Choroid plexus epithelial cell (primary cell): ENCODE measurements around the gene DUT.

Source experiments
- DNase-seq: peaks from one replicate; pipeline ENCODE4 v3.0.0-alpha.2; 2010; ENCODE audit warnings: low read depth
- H3K4me3 ChIP-seq: 2 replicates; pipeline ENCODE4 v1.5.1; 2011; ENCODE audit warnings: low read depth, mild to moderate bottlenecking, control low read depth, low read length, moderate library complexity
- TF ChIP-seq, protein P1 (sequence below): conservative IDR thresholded peaks from 2 replicates; pipeline ENCODE4 v1.5.1; 2011; ENCODE audit warnings: low read depth, mild to moderate bottlenecking, control low read depth, inconsistent platforms, low read length, moderate library complexity

Gene DUT

DNA sequence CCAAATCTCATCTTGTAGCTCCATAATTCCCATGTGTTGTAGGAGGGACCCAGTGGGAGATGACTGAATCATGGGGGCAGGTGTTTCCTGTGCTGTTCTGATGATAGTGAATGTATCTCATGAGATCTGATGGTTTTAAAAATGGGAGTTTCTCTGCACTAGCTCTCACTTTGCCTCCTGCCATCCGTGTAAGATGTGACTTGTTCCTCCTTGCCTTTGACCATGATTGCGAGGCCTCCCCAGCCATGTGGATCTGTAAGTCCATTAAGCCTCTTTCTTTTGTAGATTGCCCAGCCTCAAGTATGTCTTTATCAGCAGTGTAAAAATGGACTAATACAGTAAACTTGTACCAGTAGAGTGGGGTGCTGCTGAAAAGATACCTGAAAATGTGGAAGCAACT, 44.5 kb downstream of the DUT start:
- DNase-seq: no peak
- TF ChIP-seq, protein P1, sequence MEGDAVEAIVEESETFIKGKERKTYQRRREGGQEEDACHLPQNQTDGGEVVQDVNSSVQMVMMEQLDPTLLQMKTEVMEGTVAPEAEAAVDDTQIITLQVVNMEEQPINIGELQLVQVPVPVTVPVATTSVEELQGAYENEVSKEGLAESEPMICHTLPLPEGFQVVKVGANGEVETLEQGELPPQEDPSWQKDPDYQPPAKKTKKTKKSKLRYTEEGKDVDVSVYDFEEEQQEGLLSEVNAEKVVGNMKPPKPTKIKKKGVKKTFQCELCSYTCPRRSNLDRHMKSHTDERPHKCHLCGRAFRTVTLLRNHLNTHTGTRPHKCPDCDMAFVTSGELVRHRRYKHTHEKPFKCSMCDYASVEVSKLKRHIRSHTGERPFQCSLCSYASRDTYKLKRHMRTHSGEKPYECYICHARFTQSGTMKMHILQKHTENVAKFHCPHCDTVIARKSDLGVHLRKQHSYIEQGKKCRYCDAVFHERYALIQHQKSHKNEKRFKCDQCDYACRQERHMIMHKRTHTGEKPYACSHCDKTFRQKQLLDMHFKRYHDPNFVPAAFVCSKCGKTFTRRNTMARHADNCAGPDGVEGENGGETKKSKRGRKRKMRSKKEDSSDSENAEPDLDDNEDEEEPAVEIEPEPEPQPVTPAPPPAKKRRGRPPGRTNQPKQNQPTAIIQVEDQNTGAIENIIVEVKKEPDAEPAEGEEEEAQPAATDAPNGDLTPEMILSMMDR: no peak
- no peak overlapping the region for H3K4me3 ChIP-seq

DNA sequence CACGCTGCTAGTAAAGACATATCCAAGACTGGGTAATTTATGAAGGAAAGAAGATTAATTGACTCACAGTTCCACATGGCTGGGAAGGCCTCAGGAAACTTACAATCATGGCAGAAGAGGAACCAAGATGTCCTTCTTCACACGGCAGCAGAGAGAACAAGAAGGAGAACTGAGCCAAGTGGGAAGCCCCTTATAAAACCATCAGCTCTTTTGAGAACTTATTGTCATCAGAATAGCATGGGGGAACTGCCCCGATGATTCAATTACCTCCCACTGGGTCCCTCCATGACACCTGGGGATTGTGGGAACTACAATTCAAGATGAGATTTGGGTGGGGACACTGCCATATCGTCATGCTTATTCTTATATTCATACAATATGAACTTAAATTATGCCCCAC, 49.0 kb downstream of the DUT start:
- TF ChIP-seq, protein P1: no peak
- H3K4me3 ChIP-seq: no peak overlapping the region
- no peak for DNase-seq

DNA sequence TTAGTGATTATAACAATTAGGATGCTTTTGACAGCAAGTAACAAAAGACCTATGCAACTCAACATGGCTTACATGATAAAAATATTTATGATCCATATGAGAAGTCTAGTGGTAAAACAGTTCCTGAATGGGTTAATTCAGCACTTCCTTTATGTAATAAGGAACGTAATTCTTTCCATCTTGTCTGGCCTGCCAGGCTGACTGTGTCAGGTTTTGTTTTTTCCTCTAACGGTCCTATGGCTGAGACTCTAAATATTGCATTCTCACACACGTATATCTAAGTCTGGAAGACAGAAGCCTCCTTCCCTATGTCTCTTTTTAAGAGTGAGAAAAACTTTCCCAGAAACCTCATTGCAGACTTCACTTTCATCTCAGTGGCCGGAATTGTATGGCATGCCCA, 50.6 kb downstream of the DUT start:
- H3K4me3 ChIP-seq: no peak overlapping the region
- TF ChIP-seq, protein P1: no peak
- no peak for DNase-seq

DNA sequence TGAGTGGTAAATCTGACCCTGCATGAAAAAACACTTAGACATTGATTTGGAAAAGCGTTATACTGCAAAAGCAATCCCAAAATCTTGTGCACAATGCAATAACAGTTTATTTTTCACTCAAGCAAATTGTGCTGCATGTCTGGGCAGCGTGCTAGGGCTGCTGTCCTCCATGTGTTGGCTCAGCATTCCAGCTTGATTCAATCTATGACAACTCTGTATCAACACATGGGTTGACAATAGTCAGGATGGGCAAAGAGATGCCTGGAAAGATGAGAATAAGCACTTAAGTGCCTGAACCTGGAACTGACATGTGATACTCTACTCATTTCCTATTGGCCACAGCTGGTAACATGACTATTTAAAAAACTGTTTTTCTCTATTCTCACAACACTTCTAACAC, 51.8 kb downstream of the DUT start:
- TF ChIP-seq, protein P1: no peak
- no peak for DNase-seq
- no peak overlapping the region for H3K4me3 ChIP-seq

DNA sequence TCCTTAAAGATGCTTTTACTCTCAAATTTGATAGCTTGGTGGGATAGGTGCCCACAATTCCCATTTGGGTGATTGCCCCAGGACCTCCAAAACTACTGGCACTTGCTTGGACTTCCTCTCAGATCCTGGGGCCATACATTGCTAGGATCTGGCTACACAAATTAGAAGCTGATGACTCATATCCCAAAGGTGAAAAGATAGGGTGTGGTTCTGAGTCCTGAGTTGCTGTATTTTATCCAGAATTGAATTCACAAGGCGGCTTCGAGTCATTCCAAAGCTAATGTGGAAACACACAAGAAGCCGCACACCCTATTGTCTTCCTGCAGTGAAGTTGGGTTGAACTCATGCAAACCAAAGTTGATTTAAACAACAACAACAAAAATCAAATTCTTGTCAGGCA, 53.4 kb downstream of the DUT start:
- TF ChIP-seq, protein P1: no peak
- no peak for DNase-seq
- no peak overlapping the region for H3K4me3 ChIP-seq

DNA sequence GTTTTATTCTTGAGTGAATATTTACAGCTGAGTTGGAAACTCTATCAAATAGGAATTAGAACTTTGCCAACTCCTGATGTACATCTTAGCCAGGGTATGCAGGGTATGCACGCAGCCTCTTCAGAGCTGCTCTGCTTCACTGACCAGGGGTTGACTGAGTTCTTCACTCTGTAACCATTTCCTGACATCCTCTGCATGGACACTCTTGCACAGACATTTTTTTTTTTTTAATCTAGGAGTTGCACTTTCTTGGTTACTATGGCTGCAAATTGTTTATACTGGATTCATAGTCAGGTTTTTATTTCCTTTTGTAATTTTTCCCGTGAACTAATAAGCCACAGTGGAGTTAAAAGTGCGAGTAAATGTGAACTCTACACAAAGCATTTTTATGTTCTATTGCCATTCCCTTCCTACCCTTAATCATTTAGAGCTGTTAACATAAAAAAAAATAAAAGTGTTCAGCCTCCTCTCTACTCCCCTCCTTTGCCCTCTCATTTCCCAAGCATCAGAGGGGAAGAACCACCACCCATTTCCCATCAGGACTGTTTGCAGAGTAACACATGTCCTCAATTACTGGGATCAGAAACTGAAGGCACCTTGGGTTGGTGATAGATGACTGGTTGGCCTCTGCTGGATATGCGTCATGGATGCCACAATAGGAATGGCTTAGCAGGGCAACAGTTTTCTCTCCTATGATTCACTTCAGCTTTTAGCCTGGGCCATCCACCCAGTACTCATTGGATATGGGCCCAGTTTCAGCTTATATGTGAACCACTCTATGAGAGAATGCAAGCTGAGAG, 54.0 kb downstream of the DUT start:
- TF ChIP-seq, protein P1: no peak
- no peak for DNase-seq
- H3K4me3 ChIP-seq: no peak overlapping the region
